Measurements from ENCODE around the gene MUCL3.
"Not testable (repeated sequence)": the region's sequence is repeated elsewhere in the genome, so short reads cannot be mapped to it uniquely, and the experiment has no call there.

Gene MUCL3, protein sequence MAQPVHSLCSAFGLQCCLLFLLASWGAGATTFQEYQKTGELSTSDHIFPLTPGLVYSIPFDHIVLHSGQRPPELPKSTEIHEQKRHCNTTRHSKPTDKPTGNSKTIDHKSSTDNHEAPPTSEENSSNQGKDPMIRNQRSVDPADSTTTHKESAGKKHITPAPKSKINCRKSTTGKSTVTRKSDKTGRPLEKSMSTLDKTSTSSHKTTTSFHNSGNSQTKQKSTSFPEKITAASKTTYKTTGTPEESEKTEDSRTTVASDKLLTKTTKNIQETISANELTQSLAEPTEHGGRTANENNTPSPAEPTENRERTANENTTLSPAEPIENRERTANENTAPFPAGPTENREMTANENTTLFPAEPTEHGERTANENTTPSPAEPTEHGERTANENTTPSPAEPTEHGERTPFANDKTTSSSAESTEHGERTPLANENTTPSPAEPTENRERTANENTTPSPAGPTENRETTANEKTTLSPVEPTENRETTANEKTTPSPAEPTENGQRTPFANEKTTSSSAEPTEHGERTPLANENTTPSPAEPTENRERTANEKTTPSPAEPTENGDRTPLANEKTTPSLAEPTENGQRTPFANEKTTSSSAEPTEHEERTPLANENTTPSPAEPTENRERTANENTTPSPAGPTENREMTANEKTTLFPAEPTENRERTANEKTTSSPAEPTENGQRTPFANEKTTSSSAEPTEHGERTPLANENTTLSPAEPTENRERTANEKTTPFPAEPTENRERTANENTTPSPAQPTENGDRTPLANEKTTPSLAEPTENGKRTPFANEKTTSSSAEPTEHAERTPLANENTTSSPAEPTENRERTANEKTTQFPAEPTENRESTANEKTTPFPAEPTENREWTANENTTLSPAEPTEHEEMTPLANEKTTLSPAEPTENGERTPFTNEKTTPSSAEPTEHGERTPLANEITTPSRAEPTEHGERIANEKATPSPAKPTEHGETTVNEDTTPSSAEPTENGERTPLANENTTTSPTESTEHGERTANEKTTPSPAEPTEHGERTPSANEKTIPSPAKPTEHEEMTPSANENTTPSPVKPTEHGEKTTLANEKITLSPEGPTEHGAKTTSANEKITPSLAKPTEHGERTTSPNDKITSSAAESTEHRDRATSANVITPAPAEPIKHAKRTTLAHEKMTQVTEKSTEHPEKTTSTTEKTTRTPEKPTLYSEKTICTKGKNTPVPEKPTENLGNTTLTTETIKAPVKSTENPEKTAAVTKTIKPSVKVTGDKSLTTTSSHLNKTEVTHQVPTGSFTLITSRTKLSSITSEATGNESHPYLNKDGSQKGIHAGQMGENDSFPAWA (N-terminal part only)

GRCh38 chr6:30940361-30940986, at the start of gene MUCL3:
Gene MUCL3, plus strand, starts transcription at chr6:30940973. Its CDS starts 27 bp downstream, at chr6:30941000.
- no peak for DNase-seq (ENCODE audit: low read depth)

DNA sequence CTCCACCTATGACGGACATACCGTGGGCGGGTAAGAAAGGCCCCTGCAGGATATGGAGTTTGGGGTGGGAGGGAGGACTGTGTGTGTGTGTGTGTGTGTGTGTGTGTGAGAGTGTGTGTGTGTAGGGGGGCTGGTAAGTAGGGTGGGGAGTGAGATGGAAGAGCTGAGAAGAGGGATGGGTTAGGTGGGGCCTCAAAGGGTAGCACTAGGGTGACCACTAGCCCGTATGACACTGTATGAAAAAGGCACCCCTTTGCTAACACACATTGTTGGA, 49.4 kb upstream of the MUCL3 start:
- no peak for DNase-seq (ENCODE audit: low read depth)

DNA sequence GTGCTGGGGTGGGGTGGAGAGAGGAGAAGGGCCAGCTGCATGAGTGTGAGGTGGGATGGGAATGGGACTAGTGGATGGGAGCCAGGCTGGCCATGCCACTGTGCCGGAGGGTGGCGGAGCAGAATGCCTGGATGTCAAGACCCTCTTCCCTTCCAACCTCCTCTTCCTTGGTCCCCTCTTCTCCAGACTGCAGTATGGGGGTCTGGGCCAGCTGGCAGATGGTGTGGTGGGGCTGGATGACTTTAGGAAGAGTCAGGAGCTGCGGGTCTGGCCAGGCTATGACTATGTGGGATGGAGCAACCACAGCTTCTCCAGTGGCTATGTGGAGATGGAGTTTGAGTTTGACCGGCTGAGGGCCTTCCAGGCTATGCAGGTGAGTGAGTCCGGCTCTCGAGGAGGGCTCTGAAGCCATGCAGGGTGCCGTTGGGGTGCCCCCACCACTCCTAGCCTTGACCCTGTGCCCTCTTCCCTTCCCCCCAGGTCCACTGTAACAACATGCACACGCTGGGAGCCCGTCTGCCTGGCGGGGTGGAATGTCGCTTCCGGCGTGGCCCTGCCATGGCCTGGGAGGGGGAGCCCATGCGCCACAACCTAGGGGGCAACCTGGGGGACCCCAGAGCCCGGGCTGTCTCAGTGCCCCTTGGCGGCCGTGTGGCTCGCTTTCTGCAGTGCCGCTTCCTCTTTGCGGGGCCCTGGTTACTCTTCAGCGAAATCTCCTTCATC, 48.8 kb upstream of the MUCL3 start:
- no peak for DNase-seq (ENCODE audit: low read depth)

DNA sequence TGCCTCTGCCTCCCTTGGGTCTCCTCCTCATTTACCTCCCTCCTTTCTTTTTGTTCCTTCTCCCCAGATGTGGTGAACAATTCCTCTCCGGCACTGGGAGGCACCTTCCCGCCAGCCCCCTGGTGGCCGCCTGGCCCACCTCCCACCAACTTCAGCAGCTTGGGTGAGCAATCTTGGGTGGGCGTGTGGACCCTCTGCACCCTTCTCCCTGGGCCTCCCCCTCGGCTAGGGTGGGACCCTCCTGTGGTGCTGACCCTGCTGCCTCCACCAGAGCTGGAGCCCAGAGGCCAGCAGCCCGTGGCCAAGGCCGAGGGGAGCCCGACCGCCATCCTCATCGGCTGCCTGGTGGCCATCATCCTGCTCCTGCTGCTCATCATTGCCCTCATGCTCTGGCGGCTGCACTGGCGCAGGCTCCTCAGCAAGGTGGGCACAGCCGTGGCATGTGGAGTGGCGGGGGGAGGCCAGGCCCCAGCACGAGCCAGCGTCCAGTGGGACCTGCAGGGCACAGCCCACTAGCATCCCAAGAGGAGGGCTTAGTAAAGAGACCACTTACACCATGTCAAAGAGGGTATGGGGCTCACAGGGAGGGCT, 47.7 kb upstream of the MUCL3 start:
- DNase-seq (ENCODE audit: low read depth) = no peak

DNA sequence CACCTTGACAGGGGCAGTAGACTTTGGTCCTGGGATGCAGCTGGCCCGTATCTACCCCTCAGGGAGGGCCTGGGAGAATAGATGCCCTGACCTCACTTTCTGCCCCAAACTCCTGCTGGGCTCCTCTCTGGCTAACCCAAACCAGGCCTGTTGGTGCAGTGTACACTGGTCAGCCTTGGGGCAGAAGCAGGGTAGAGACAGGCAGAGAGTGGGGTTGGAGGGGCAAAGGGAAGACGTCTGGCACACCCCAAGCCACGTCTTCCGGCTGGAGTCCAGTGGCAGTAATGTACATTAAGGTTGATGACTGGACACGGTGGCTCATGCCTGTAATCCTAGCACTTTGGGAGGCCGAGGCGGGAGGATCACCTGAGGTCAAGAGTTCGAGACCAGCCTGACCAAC, 47.1 kb upstream of the MUCL3 start:
- DNase-seq (ENCODE audit: low read depth) = no peak

GRCh38 chr6:30894381-30894780, 46.4 kb upstream of the MUCL3 start:
- DNase-seq (ENCODE audit: low read depth) = no peak

DNA sequence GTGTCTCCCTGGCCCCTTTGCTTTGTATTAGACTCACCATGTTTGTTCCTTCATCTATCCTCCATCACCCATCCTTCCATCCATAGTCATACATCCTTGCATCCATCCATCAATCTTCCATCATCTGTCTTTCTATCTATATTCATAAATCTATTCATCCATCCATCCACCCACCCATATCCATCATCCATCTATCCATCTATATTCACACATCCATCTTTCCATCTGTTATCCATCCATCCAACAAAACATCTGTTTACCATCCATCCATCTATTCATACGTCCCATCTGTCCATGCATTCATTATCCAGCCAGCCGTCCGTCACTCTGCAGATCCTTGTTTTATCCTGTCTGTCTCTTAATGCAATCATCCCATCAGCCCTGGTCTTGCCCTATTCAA, 45.8 kb upstream of the MUCL3 start:
- no peak for DNase-seq (ENCODE audit: low read depth)

DNA sequence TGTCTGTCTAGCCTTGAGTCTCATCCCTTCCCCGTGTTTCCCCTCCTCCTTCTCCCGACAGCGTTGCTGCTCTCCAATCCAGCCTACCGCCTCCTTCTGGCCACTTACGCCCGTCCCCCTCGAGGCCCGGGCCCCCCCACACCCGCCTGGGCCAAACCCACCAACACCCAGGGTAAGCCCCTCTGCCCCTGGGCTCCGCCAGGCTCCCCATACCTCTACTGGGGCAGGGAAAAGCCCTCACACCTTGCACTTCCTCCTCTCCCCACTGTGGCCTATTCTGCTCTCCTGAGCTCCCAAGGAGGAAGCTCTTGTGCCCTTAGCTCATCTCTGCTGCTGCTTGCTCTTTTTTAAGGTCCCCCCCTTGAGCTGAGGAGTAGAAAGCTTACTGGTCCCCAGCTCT, 45.4 kb upstream of the MUCL3 start:
- DNase-seq (ENCODE audit: low read depth) = no peak

GRCh38 chr6:30896541-30896940, 44.2 kb upstream of the MUCL3 start:
- DNase-seq (ENCODE audit: low read depth) = no peak

DNA sequence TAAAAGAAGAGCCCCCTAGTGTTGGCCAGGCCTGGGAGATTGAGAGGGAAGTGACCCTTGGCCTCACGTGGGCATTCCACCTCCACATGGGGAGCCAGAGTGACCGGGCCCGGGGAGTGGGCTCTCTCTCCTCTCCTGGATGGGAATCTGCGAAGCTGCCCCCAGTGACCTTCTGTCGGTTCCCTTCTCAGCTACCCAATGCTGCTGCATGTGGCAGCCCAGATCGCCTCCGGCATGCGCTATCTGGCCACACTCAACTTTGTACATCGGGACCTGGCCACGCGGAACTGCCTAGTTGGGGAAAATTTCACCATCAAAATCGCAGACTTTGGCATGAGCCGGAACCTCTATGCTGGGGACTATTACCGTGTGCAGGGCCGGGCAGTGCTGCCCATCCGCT, 42.9 kb upstream of the MUCL3 start:
- no peak for DNase-seq (ENCODE audit: low read depth)

DNA sequence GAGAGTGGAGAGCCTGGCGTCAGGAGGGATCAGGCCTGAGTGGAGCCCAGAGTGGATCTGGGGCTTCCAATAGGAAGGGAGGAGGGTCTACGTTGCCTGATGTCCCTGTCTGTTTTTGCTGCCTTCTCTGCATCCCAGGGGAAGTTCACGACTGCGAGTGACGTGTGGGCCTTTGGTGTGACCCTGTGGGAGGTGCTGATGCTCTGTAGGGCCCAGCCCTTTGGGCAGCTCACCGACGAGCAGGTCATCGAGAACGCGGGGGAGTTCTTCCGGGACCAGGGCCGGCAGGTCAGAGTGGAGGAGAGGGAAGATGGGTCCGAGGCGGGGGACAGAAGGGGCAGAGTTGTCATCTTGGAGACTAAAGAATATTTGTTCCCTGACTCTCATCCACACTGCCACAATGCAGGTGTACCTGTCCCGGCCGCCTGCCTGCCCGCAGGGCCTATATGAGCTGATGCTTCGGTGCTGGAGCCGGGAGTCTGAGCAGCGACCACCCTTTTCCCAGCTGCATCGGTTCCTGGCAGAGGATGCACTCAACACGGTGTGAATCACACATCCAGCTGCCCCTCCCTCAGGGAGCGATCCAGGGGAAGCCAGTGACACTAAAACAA, 41.9 kb upstream of the MUCL3 start:
- DNase-seq (ENCODE audit: low read depth) = no peak

DNA sequence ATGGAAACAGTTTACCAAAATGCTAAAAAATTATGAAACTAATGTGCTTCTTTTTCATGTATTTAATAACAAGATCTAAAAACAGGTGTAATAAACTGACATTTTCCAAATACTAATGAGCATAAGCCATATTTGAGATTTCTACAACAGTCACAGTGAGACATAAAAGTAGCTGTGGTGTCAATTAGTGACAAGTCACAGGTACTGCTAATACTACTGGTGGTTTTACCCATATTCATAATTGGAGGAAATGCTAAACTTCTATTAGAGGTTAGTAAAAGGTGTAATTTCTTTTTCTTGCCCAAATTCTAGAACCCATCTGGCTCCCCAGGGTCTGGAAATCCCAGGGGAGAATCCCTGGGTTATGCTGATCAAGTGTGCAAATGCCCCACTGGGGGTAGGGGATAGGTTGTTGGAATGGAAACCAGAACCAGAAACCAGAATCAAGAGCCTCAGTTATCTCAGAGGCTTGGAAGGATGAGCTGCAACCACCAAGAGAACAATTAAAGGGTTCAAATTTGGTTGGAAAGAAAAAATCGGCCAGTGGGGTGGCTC, 39.8 kb upstream of the MUCL3 start:
- no peak for DNase-seq (ENCODE audit: low read depth)

DNA sequence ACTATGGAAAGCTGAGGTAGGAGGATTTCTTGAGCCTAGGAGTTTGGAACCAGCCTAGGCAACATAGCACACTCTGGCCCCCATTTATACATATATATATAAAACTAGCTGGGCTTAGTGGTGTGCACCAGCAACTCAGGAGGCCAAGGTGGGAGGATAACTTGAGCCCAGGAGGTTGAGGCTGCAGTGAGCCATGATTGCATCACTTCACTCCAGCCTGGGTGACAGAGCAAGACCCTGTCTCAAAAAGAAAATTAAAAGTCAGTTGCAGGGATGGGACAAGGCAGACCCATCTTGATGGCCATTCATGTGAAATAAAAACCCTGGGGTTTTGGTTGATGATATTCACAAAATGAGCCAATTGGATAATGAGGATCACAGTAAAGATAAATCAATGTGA, 39.3 kb upstream of the MUCL3 start:
- DNase-seq (ENCODE audit: low read depth) = no peak

- DNase-seq (ENCODE audit: low read depth) = not testable (repeated sequence)
Observed at GRCh38 chr6:30902196-30902595, 38.6 kb upstream of the MUCL3 start.

DNA sequence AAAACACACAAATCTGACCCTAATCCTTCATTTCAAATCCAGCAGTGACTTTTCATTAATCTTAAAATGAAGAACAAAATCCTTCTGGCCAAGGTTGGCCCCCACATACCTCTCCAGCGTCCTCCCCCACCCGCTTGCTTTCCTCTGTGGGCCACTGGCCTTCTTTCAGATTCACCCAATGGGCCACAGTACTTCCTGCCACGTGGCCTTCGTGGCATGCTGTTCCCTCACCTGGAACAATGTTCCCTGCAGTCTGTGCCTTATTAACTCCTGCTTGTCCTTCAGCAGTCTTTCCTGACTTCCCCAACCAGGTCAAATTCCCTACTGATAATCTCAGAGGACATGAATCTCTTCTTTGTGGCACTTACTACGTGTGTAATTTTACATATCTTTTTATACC, 38.1 kb upstream of the MUCL3 start:
- no peak for DNase-seq (ENCODE audit: low read depth)

DNA sequence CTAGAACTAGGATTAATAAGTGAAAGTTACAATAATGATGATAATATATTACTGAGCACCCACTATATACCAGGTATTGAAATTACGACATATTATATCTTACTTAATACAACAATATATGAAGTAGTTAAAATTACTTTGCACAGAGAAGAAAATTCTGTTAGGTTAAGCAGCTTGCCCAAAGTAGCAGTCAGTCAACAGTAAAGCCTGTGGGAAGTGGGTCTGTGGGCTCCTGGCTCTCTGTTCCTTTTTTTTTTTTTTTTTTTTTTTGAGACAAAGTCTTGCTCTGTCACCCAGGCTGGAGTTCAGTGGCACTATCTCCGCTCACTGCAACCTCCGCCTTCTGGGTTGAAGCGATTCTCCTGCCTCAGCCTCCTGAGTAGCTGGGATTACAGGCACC, 37.5 kb upstream of the MUCL3 start:
- DNase-seq (ENCODE audit: low read depth) = no peak

- DNase-seq (ENCODE audit: low read depth) = not testable (repeated sequence)
Observed at GRCh38 chr6:30907290-30907757, 33.4 kb upstream of the MUCL3 start.

GRCh38 chr6:30907758-30908591, 32.8 kb upstream of the MUCL3 start, which contains the start of gene GTF2H4:
Gene GTF2H4, plus strand, starts transcription at chr6:30908207.
- DNase-seq (ENCODE audit: low read depth) = peak; percentile 99

- no peak for DNase-seq (ENCODE audit: low read depth)
Observed at GRCh38 chr6:30908700-30909099, 32.1 kb upstream of the MUCL3 start.
